GM10266 (cell line): ENCODE results near the gene CS.

Experiments
- DNase-seq: peaks from one replicate; pipeline ENCODE4 v3.0.0; 2012; ENCODE audit errors: extremely low spot score
- CTCF ChIP-seq: IDR thresholded peaks from 2 replicates; pipeline ENCODE4 v1.5.1; 2012; ENCODE audit warnings: mild to moderate bottlenecking, low read depth; ENCODE audit not compliant: control insufficient read depth, insufficient read depth; ENCODE audit errors: missing control alignments

CS gene

DNA sequence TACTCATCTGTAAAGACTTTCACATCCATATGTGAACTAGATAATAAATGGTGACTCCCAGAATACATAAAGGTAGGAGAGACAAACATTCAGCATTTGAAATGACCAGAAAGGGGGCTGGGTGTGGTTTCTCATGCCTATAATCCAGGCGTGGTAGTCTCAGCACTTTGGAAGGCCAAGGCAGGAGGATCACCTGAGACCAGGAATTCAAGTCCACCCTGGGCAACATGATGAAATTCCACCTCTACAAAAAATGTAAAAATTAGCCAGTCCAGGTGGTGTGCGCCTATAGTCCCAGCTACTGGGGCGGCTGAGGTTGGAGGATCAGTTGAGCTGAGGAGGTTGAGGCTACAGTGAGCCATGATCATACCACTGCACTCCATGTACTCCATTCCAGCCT, 4.1 kb upstream of the CS start:
- no peak for DNase-seq
- TF ChIP-seq CTCF, result no peak

DNA sequence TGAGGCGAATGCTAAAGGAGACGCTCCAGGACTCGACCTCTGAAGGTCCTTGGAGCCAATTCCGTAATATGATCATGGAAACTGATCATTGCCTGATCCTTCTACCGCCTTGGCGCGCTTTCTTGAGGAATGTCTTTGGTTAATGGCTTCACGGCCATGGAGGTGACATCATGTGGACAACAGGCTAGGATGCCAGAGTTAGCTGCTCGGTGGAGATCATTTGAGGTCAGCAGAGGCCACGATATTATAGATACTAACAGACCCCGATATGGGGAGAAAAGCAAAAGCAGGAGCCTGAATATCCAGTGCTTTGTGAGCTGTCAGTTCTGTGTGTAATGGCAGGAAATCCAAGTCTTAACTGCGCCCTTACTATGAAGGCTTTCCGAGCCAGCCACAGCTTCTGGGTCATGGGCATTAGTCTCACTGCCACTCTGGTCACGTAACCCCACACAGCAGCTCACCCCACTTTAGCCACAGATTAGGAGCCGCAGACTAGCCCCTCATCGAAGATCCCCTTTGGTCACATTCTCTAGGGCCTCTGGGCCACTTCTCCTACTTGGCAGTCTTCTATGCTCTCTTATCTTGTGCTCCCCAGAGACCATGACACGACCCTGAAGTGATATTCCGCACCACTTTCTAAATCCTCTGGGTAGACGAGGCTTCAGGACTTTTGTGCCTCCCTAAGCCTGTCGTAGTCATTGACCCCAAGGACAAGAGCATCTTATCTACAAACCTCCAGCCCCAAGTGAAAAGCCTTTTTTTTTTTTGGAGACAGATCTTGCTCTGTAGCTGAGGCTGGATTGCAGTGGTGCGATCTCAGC, 724 bp upstream of the CS start:
- DNase-seq, result no peak

DNA sequence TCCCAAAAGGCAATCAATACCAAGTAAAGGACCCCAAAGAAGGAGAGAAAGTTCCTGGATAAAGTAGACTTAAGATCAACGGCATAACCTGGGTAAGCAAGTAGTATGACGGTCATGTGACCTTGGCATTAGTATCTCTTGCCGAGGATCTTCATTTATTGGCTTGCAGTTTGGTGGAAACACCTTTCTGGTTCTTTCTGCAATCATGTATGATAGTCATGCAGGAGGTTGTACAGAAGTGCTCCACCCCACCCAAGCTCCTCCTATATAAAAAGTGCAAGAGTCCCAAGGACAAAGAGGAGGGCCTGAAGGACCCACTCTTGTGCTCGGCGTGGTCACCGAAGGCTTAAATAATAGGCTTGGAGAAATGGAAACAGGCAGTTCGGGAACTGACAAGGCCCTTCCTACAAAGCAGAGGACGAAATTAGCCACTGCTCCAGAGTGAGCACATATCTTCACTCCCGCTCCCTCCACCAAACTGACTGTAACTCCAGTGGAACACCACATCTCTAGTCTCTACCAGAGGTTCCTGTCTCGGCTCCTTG, 750 bp downstream of the CS start:
- DNase-seq, result no peak
- no peak for TF ChIP-seq CTCF

More for the DNA sequence above, 724 bp upstream of the CS start:
- TF ChIP-seq CTCF, result no peak

- TF ChIP-seq CTCF, result no peak
- DNase-seq, result no peak
Measured at GRCh38 chr12:56298828-56299227, 1.3 kb downstream of the CS start.

GRCh38 chr12:56297400-56297799, 2.7 kb downstream of the CS start:
- TF ChIP-seq CTCF, result no peak
- no peak for DNase-seq

DNA sequence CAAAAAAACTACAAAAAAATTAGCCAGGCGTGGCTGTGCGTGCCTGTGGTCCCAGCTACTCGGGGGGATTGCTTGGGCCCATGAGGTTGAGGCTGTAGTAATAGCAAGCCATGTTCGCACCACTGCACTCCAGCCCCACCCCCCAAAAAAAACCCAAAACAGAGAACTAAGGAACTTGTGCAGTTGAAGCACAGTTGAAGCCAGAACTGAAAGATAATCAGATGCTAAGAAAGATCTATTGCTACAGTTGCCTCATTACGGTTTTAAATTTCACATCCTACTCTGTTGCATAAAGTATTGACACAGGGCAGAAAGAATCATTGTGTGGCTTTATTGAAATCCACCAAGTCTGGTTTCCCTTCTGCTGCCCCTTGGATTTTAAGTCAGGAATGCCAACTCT, 3.8 kb downstream of the CS start:
- no peak for DNase-seq

More for the DNA sequence above, 3.8 kb downstream of the CS start:
- no peak for TF ChIP-seq CTCF
